GM21529 (cell line): ENCODE data around the gene MYH6.
"Not testable (repeated sequence)": the region's sequence is repeated elsewhere in the genome, so short reads cannot be mapped to it uniquely, and the experiment has no call there.

ENCODE experiments used
- ATAC-seq: cut with Tn5 transposase; IDR thresholded peaks from one replicate; pipeline ENCODE4 v1.9.1; 2021; ENCODE audit not compliant: unreplicated experiment

MYH6 gene

GRCh38 chr14:23436327-23437132 is 28.5 kb upstream of the MYH6 start:
- no peak for ATAC-seq

GRCh38 chr14:23435543-23436326 is 27.7 kb upstream of the MYH6 start, which contains the start of gene MYH7:
MYH7 (minus strand) TSS chr14:23435660; CDS start chr14:23433732, 1,928 bp downstream.
- no peak for ATAC-seq

- no peak for ATAC-seq
These were observed 26.6 kb upstream of the MYH6 start for GRCh38 chr14:23434488-23435222.

- no peak for ATAC-seq
These were observed 25.4 kb upstream of the MYH6 start for GRCh38 chr14:23433457-23433856.

GRCh38 chr14:23432946-23433345 is 24.9 kb upstream of the MYH6 start:
- ATAC-seq, result no peak

- no peak for ATAC-seq
These were observed 24.2 kb upstream of the MYH6 start for GRCh38 chr14:23432102-23432925.

GRCh38 chr14:23431486-23431885 is 23.4 kb upstream of the MYH6 start:
- ATAC-seq, result no peak

GRCh38 chr14:23430723-23431085 is 22.6 kb upstream of the MYH6 start:
- no peak for ATAC-seq

GRCh38 chr14:23430016-23430722 is 22.1 kb upstream of the MYH6 start:
- ATAC-seq, result no peak

- ATAC-seq, result no peak
These were observed 20.8 kb upstream of the MYH6 start for GRCh38 chr14:23428686-23429495.

- ATAC-seq, result not testable (repeated sequence)
These were observed 17.7 kb upstream of the MYH6 start for GRCh38 chr14:23425798-23426197.

- ATAC-seq, result no peak
These were observed 17.1 kb upstream of the MYH6 start for GRCh38 chr14:23425169-23425568.

GRCh38 chr14:23423657-23424056 is 15.6 kb upstream of the MYH6 start:
- ATAC-seq, result no peak

- ATAC-seq, result no peak
These were observed 13.5 kb upstream of the MYH6 start for GRCh38 chr14:23421594-23421993.

- ATAC-seq, result not testable (repeated sequence)
These were observed 11.6 kb upstream of the MYH6 start for GRCh38 chr14:23419646-23420045.

- ATAC-seq, result no peak
These were observed 9.9 kb upstream of the MYH6 start for GRCh38 chr14:23418021-23418420.

GRCh38 chr14:23417269-23417668 is 9.2 kb upstream of the MYH6 start:
- ATAC-seq, result not testable (repeated sequence)

GRCh38 chr14:23416801-23417200 is 8.7 kb upstream of the MYH6 start:
- no peak for ATAC-seq
